ENCODE data around the gene SPRY4.

DNA sequence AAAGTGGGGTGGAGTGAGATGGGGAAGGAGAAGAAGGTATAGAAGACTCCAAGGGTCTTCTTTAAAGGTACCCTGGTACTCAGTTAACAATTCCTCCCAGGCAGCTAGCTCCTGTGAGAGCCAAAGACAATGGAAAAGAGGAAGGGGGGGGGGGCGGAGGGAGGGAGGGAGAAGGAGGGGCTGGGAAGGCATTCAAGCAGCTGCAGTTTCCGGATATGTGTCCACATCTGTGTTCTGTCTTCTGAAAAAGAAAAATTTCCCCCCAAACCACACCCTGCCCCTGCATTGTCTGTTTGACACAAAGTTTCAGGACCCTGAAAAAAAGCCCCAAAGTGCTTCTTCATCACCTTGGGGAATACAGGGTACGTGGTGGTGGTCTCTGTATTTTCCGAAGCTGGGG is 11.1 kb downstream of the SPRY4 start:
- TF ChIP-seq FOXP2 (optimal IDR thresholded peaks at IDR 0.05; ENCODE audit: borderline replicate concordance, extremely low read depth, extremely low read length, insufficient read depth) (no peak), POLR2AphosphoS5 (IDR thresholded peaks at IDR 0.05; ENCODE audit: low read depth, low read length) (peak; percentile 48; the same call in 1 of the 2 replicates)
- TF ChIP-seq, protein P1, sequence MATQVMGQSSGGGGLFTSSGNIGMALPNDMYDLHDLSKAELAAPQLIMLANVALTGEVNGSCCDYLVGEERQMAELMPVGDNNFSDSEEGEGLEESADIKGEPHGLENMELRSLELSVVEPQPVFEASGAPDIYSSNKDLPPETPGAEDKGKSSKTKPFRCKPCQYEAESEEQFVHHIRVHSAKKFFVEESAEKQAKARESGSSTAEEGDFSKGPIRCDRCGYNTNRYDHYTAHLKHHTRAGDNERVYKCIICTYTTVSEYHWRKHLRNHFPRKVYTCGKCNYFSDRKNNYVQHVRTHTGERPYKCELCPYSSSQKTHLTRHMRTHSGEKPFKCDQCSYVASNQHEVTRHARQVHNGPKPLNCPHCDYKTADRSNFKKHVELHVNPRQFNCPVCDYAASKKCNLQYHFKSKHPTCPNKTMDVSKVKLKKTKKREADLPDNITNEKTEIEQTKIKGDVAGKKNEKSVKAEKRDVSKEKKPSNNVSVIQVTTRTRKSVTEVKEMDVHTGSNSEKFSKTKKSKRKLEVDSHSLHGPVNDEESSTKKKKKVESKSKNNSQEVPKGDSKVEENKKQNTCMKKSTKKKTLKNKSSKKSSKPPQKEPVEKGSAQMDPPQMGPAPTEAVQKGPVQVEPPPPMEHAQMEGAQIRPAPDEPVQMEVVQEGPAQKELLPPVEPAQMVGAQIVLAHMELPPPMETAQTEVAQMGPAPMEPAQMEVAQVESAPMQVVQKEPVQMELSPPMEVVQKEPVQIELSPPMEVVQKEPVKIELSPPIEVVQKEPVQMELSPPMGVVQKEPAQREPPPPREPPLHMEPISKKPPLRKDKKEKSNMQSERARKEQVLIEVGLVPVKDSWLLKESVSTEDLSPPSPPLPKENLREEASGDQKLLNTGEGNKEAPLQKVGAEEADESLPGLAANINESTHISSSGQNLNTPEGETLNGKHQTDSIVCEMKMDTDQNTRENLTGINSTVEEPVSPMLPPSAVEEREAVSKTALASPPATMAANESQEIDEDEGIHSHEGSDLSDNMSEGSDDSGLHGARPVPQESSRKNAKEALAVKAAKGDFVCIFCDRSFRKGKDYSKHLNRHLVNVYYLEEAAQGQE (IDR thresholded peaks at IDR 0.05; ENCODE audit: insufficient read depth in 1 of 2, low read depth in 2 of 2, low read length in 2 of 2) = no peak
